ENCODE results near the gene TM9SF3.

DNA sequence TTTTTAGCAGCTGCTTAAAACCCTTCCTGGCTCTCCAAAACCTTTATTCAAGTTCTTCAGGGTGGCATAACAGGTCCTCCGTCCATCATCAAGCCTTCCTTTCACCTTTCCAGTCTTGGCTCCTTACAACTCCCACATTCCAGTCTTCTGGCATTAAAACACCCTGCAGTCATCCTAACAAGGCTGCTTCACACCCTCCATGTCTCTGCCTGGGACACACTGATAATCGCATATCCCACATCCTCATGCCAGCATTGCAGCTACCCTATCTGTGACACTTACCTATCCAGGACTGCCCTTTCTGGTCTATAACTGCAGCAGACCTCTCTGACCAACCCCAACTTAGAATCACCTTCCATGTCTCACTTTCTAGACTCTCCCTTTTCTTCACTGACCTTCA, 70.5 kb downstream of the TM9SF3 start:
- TF ChIP-seq CTCF (IDR thresholded peaks at IDR 0.05), result no peak
- TF ChIP-seq POLR2A (IDR thresholded peaks at IDR 0.05), result no peak
